K562 (cell line): ENCODE results near the gene LYAR. TPM values are rescaled to one million over a fixed set of nuclear protein-coding genes. Genes with fewer than 3 reads are reported as not detected.

ENCODE experiments used
- ATF1 ChIP-seq, 2 experiments: fragments of 450-650 bp in 1 of 2; IDR thresholded peaks; 2 replicates each; pipeline ENCODE4 v1.6.1; 2016; ENCODE audit warnings: missing compliant biosample characterization in 1 of 2, missing genetic modification characterization in 1 of 2
- CBX3 ChIP-seq, 2 experiments: IDR thresholded peaks; 1 replicate in 1 of 2; 2 replicates in 1 of 2; pipeline ENCODE4 v1.6.1; 2012; ENCODE audit warnings: inconsistent platforms in 2 of 2, low read length in 2 of 2, borderline replicate concordance in 1 of 2, control low read depth in 1 of 2
- EP300 ChIP-seq: IDR thresholded peaks from 2 replicates; pipeline ENCODE4 v1.6.1; 2012; ENCODE audit warnings: low read length, improper control_type of control experiment
- ERF ChIP-seq: fragments of 450-650 bp; formaldehyde crosslinking; IDR thresholded peaks from 2 replicates; pipeline ENCODE4 v1.4.0; 2020; ENCODE audit warnings: mild to moderate bottlenecking, mixed read lengths
- HLTF ChIP-seq: fragments of 450-650 bp; IDR thresholded peaks from 2 replicates; pipeline ENCODE4 v1.6.1; 2016
- HNRNPL ChIP-seq: fragments of 200-400 bp; formaldehyde crosslinking; IDR thresholded peaks from 2 replicates; pipeline ENCODE4 v1.6.1; 2017; ENCODE audit warnings: low read depth, mild to moderate bottlenecking, low read length
- MLX ChIP-seq, 2 experiments: fragments of 450-650 bp in 1 of 2; sonication (generic) in 1 of 2; formaldehyde crosslinking; conservative IDR thresholded peaks; 2 replicates each; pipeline versions ENCODE4 v1.4.0 to v1.8.1; 2020 to 2022; ENCODE audit warnings: mild to moderate bottlenecking in 1 of 2, missing genetic modification reagents in 1 of 2
- NFE2 ChIP-seq: IDR thresholded peaks from 2 replicates; pipeline ENCODE4 v1.6.1; 2014; ENCODE audit warnings: antibody characterized with exemption, low read depth
- NR2C2 ChIP-seq, 2 experiments: fragments of 200-800 bp in 1 of 2; sonication (Bioruptor generic) in 1 of 2; sonication (generic) in 1 of 2; formaldehyde crosslinking in 1 of 2; IDR thresholded peaks; 2 replicates each; pipeline versions ENCODE4 v1.6.1 to v1.8.0; 2016 to 2022; ENCODE audit warnings: mild to moderate bottlenecking in 1 of 2, missing compliant biosample characterization in 1 of 2, missing genetic modification characterization in 1 of 2, missing genetic modification reagents in 1 of 2
- PURB ChIP-seq: sonication (generic); formaldehyde crosslinking; IDR thresholded peaks from 2 replicates; pipeline ENCODE4 v1.9.0; 2021; ENCODE audit warnings: low read depth, mild to moderate bottlenecking, missing genetic modification reagents
- SIN3A ChIP-seq, 2 experiments: fragments of 150-350 bp in 1 of 2; IDR thresholded peaks; 2 replicates each; pipeline ENCODE4 v1.6.1; 2011 to 2016; ENCODE audit warnings: borderline replicate concordance in 2 of 2, low read depth in 2 of 2, low read length in 2 of 2, mild to moderate bottlenecking in 2 of 2, moderate library complexity in 2 of 2; ENCODE audit not compliant: control insufficient read depth in 1 of 2
- SP1 ChIP-seq: sonication (generic); formaldehyde crosslinking; IDR thresholded peaks from 2 replicates; pipeline ENCODE4 v1.8.1; 2022; ENCODE audit warnings: mild to moderate bottlenecking, missing genetic modification reagents
- ZFP1 ChIP-seq: fragments of 450-650 bp; formaldehyde crosslinking; IDR thresholded peaks from 2 replicates; pipeline ENCODE4 v1.4.0; 2020; ENCODE audit warnings: mild to moderate bottlenecking, mixed read lengths
- ZNF311 ChIP-seq: fragments of 250-450 bp; sonication (Bioruptor Pico); IDR thresholded peaks from 2 replicates; pipeline ENCODE4 v1.4.0; 2020; ENCODE audit warnings: mild to moderate bottlenecking, moderate library complexity
- ZNF507 ChIP-seq: conservative IDR thresholded peaks from 2 replicates; pipeline ENCODE4 v1.6.1; 2017; ENCODE audit warnings: missing genetic modification characterization, missing compliant biosample characterization
- ZNF778 ChIP-seq: fragments of 450-650 bp; formaldehyde crosslinking; IDR thresholded peaks from 2 replicates; pipeline ENCODE4 v1.4.0; 2020; ENCODE audit warnings: mild to moderate bottlenecking, moderate library complexity
- ZNF785 ChIP-seq: fragments of 250-450 bp; sonication (Bioruptor Pico); IDR thresholded peaks from 2 replicates; pipeline ENCODE4 v1.4.0; 2020; ENCODE audit warnings: mild to moderate bottlenecking
- polyA plus RNA-seq, 8 experiments: library from polyadenylated mRNA; depleted of rRNA in 4 of 8; stranded (reverse) in 5 of 8; unstranded in 3 of 8; fragments of >200 nt; fragmentation: Nextera tagmentation in 2 of 8; fragmentation: Illumina TruSeq in 1 of 8; extraction: Ambion mirVana in 2 of 8; extraction: Trizol in 1 of 8; gene quantifications; 2 replicates each; pipeline versions ENCODE4 v1.2.1 to v1.2.3, GENCODE V29; 2011 to 2014; ENCODE audit warnings: inconsistent platforms in 1 of 8, missing spikeins in 1 of 8
- total RNA-seq, 7 experiments: library from RNA; depleted of rRNA in 6 of 7; stranded (reverse); fragments of >200 nt in 6 of 7; fragmentation: Illumina TruSeq in 2 of 7; extraction: Trizol in 2 of 7; gene quantifications; 2 replicates each; pipeline versions ENCODE4 v1.2.1 to v1.2.3, GENCODE V29; 2011 to 2021; ENCODE audit warnings: low replicate concordance in 1 of 7
- TF ChIP-seq, protein P1 (sequence below): fragments of 250-450 bp; sonication (Bioruptor Pico); IDR thresholded peaks from 2 replicates; pipeline ENCODE4 v1.9.0; 2021; ENCODE audit warnings: mild to moderate bottlenecking, inconsistent platforms
- TF ChIP-seq, protein P2 (sequence below): fragments of 450-650 bp; formaldehyde crosslinking; IDR thresholded peaks from 2 replicates; pipeline ENCODE4 v1.4.0; 2020; ENCODE audit warnings: mild to moderate bottlenecking, moderate library complexity
- TF ChIP-seq, protein P3 (sequence below): fragments of 250-450 bp; sonication (Bioruptor Pico); IDR thresholded peaks from 2 replicates; pipeline ENCODE4 v1.8.0; 2022; ENCODE audit warnings: moderate library complexity, mild to moderate bottlenecking, inconsistent platforms
- TF ChIP-seq, protein P4 (sequence below): fragments of 450-650 bp; formaldehyde crosslinking; IDR thresholded peaks from 2 replicates; pipeline ENCODE4 v1.4.0; 2020; ENCODE audit warnings: mild to moderate bottlenecking

LYAR gene
- total and polyA plus RNA-seq, 9 of the 15 experiments (the other 6 are each of a cell fraction or from before 2014, with no cell fraction given) = 28.3 to 172 (median 127) TPM

DNA sequence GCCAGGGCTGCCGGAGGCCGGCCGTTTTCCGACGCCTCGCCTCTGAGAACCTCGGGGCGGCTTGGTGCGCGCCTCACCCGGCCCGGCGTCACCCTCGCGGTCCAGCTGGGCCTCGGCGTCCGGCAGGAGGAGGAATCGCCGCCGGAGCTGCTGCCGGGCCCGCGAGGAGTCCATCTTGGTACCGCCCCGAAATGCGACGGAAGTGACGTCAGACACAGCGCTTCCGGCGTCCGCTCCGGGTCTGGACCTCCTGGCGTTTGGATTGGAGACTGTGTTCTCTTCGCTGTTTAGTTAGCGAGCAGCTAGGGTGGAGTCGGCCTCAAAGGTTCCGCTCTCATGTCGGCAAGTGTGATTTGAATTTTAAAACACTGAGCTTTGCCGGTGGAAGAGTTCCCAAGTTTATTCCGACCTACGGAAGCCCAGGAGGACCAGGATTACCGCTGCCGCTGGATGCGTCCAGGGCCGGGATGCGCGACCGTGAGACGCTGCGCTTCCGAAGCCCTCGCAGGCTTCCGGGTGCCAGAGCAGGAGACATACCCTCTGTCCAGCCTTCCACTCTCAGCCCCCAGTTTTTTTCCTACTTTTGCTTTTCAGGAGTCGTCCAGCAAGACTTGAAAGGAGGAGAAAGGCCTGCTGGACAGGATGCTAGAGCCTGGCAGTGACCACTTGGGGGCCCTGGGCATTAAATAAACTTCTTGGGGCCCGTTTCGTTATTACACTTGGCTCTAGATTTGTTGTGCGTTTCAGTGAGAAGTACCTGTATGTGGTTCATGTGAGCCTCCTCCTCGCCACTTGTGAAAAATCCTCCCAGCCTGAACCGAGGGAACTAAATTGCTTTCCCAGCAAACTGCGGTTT, 41.7 kb downstream of the LYAR start, which contains the start of gene TMEM128 (continued):
- TF ChIP-seq, protein P1, sequence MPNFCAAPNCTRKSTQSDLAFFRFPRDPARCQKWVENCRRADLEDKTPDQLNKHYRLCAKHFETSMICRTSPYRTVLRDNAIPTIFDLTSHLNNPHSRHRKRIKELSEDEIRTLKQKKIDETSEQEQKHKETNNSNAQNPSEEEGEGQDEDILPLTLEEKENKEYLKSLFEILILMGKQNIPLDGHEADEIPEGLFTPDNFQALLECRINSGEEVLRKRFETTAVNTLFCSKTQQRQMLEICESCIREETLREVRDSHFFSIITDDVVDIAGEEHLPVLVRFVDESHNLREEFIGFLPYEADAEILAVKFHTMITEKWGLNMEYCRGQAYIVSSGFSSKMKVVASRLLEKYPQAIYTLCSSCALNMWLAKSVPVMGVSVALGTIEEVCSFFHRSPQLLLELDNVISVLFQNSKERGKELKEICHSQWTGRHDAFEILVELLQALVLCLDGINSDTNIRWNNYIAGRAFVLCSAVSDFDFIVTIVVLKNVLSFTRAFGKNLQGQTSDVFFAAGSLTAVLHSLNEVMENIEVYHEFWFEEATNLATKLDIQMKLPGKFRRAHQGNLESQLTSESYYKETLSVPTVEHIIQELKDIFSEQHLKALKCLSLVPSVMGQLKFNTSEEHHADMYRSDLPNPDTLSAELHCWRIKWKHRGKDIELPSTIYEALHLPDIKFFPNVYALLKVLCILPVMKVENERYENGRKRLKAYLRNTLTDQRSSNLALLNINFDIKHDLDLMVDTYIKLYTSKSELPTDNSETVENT (CRISPR knock-in tag) = no peak; the same call in 1 of the 2 replicates
- TF ChIP-seq HLTF (0 out of 2 replicates have a peak, but pooled peaks have one; percentile 62), ZNF507 (tag) (no peak), NFE2 (no peak), ZFP1 (CRISPR knock-in tag) (no peak), EP300 (peak; percentile 34), CBX3 (IDR thresholded peaks at IDR 0.05; ENCODE audit: borderline replicate concordance in 1 of 2, low read length in 2 of 2) (peak in 1 of 2 experiments; percentile 87; a peak in 1 of 3 replicates), ERF (CRISPR knock-in tag) (0 out of 2 replicates have a peak, but pooled peaks have one; percentile 20), MLX (CRISPR knock-in tag; conservative IDR thresholded peaks at IDR 0.05) (no peak), SP1 (peak; percentile 91), HNRNPL (no peak), SIN3A (IDR thresholded peaks at IDR 0.05; ENCODE audit: borderline replicate concordance in 2 of 2, control insufficient read depth in 1 of 2, low read depth in 2 of 2, low read length in 2 of 2) (no peak; a peak in 2 of 4 replicates), ATF1 (CRISPR knock-in tag; IDR thresholded peaks at IDR 0.05) (peak; percentile 78), ATF1 (tag; IDR thresholded peaks at IDR 0.05) (peak; percentile 98), NR2C2 (CRISPR knock-in tag; IDR thresholded peaks at IDR 0.05) (peak; percentile 78; the same call in 1 of the 2 replicates), NR2C2 (tag; IDR thresholded peaks at IDR 0.05) (peak; percentile 60; the same call in 1 of the 2 replicates), ZNF785 (CRISPR knock-in tag) (no peak), ZNF311 (CRISPR knock-in tag) (no peak), ZNF778 (CRISPR knock-in tag) (no peak), PURB (CRISPR knock-in tag) (no peak)
- TF ChIP-seq, protein P2, sequence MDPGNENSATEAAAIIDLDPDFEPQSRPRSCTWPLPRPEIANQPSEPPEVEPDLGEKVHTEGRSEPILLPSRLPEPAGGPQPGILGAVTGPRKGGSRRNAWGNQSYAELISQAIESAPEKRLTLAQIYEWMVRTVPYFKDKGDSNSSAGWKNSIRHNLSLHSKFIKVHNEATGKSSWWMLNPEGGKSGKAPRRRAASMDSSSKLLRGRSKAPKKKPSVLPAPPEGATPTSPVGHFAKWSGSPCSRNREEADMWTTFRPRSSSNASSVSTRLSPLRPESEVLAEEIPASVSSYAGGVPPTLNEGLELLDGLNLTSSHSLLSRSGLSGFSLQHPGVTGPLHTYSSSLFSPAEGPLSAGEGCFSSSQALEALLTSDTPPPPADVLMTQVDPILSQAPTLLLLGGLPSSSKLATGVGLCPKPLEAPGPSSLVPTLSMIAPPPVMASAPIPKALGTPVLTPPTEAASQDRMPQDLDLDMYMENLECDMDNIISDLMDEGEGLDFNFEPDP = no peak
- TF ChIP-seq, protein P3, sequence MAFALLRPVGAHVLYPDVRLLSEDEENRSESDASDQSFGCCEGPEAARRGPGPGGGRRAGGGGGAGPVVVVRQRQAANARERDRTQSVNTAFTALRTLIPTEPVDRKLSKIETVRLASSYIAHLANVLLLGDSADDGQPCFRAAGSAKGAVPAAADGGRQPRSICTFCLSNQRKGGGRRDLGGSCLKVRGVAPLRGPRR (CRISPR knock-in tag) = no peak
- TF ChIP-seq, protein P4, sequence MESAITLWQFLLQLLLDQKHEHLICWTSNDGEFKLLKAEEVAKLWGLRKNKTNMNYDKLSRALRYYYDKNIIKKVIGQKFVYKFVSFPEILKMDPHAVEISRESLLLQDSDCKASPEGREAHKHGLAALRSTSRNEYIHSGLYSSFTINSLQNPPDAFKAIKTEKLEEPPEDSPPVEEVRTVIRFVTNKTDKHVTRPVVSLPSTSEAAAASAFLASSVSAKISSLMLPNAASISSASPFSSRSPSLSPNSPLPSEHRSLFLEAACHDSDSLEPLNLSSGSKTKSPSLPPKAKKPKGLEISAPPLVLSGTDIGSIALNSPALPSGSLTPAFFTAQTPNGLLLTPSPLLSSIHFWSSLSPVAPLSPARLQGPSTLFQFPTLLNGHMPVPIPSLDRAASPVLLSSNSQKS (CRISPR knock-in tag) = no peak
